Calu3 (cell line): ENCODE measurements around the gene RBM8A. TPM values are rescaled to one million over a fixed set of nuclear protein-coding genes. Genes with fewer than 3 reads are reported as not detected.

ENCODE experiments used
- BruUV-seq: library from RNA; stranded (reverse); fragments of 400-500 nt; replicated peaks from 2 replicates; lab custom pipeline; 2021; lab: Mats Ljungman, UMichigan
- CTCF ChIA-PET: fragments of 300-600 bp; sonication (Branson Sonifier 250); formaldehyde crosslinking; loops from one replicate; lab custom pipeline; 2022; ENCODE audit warnings: antibody characterized with exemption; lab: Charles Lee
- DNase-seq: peaks from one replicate; pipeline ENCODE4 v3.0.0; 2022
- H3K27ac Mint-ChIP-seq: one replicate; pipeline ENCODE4 v1.8.0; 2022; ENCODE audit warnings: mixed read lengths; ENCODE audit not compliant: unreplicated experiment
- H3K27me3 Mint-ChIP-seq: one replicate; pipeline ENCODE4 v1.8.0; 2022; ENCODE audit warnings: mixed read lengths; ENCODE audit not compliant: unreplicated experiment
- H3K36me3 Mint-ChIP-seq: one replicate; pipeline ENCODE4 v1.8.0; 2022; ENCODE audit warnings: mild to moderate bottlenecking, moderate library complexity, mixed read lengths; ENCODE audit not compliant: insufficient read depth, unreplicated experiment
- H3K4me1 Mint-ChIP-seq: one replicate; pipeline ENCODE4 v1.8.0; 2022; ENCODE audit warnings: mild to moderate bottlenecking, low read depth, mixed read lengths; ENCODE audit not compliant: unreplicated experiment
- H3K4me3 Mint-ChIP-seq: one replicate; pipeline ENCODE4 v1.8.0; 2022; ENCODE audit warnings: mild to moderate bottlenecking, low read depth, moderate library complexity, mixed read lengths; ENCODE audit not compliant: unreplicated experiment
- H3K9me3 Mint-ChIP-seq: one replicate; pipeline ENCODE4 v1.8.0; 2022; ENCODE audit warnings: low read depth, mixed read lengths; ENCODE audit not compliant: unreplicated experiment
- intact Hi-C: fragments of 100-400 bp; cut with micrococcal nuclease; formaldehyde crosslinking; loops from one replicate; pipeline ENCODE4 v1.10.0; 2022; ENCODE audit not compliant: unreplicated experiment
- total RNA-seq: library from RNA; stranded (reverse); gene quantifications from 2 replicates; pipeline ENCODE4 v1.2.3, GENCODE V29; 2022
- TF ChIP-seq, protein P1 (sequence below): fragments of 200-600 bp; IDR thresholded peaks from one replicate; pipeline ENCODE4 v1.8.0; 2022; ENCODE audit warnings: antibody characterized with exemption; ENCODE audit not compliant: unreplicated experiment

RBM8A gene
- total RNA-seq, 1 experiment from 2014 or later, result 177 TPM

DNA sequence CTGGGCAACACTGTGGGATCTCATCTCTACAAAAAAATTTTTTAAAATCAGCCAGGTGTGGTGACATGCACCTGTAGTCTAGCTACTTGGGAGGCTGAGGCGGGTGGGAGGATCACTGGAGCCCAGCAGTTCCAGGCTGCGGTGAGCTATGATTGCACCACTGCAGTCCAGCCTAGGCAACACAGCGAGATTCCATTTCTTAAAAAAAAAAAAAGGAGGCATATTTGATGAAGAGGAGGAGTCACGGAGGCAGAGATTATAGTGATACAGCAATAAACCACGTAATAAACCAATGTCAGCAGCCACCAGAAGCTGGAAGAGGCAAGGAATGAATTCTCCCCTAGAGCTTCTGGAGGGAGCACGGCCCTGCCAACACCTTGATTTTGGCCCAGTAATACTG is 26.6 kb upstream of the RBM8A start:
- Mint-ChIP-seq H3K36me3 (peaks cover 14% of the 10 kb centered on the region), H3K4me3 (no peak overlapping the region), H3K4me1 (peaks cover 19% of the 10 kb centered on the region), H3K27ac (no peak overlapping the region), H3K9me3 (no peaks in the 10 kb centered on the region), H3K27me3 (peaks cover 45% of the 10 kb centered on the region)
- intact Hi-C loops, result no loop called here
- BruUV-seq, result no TSS peak
- DNase-seq, result no peak
- TF ChIP-seq, protein P1, sequence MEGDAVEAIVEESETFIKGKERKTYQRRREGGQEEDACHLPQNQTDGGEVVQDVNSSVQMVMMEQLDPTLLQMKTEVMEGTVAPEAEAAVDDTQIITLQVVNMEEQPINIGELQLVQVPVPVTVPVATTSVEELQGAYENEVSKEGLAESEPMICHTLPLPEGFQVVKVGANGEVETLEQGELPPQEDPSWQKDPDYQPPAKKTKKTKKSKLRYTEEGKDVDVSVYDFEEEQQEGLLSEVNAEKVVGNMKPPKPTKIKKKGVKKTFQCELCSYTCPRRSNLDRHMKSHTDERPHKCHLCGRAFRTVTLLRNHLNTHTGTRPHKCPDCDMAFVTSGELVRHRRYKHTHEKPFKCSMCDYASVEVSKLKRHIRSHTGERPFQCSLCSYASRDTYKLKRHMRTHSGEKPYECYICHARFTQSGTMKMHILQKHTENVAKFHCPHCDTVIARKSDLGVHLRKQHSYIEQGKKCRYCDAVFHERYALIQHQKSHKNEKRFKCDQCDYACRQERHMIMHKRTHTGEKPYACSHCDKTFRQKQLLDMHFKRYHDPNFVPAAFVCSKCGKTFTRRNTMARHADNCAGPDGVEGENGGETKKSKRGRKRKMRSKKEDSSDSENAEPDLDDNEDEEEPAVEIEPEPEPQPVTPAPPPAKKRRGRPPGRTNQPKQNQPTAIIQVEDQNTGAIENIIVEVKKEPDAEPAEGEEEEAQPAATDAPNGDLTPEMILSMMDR, result no peak
- CTCF ChIA-PET, result interaction anchor here (0.6 kb wide), 1 partner anchor 254 kb away, joined by 3 read pairs; no protein-coding TSS in a partner anchor

DNA sequence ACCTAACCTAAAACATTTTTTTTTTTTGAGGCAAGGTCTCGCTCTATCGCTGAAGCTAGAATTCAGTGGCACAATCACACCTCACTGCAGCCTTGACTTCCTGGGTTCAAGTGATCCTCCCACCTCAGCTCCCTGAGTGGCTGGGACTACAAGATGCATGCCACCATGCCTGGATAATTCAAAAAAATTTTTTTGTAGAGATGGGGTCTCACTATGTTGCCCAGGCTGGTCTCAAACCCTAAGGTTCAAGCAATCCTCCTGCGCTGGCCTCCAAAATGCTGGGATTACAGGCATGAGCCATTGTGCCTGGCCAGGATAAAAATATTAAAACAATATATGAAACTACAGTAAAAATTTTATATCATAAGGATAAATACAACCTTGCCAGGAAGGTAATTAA is 25.6 kb upstream of the RBM8A start:
- Mint-ChIP-seq H3K36me3 (peaks cover 10% of the 10 kb centered on the region), H3K4me1 (peaks cover 12% of the 10 kb centered on the region), H3K9me3 (no peaks in the 10 kb centered on the region), H3K27me3 (peaks cover 37% of the 10 kb centered on the region), H3K4me3 (no peak overlapping the region), H3K27ac (no peak overlapping the region)
- BruUV-seq, result no TSS peak
- no peak for DNase-seq
- TF ChIP-seq, protein P1, result no peak
- intact Hi-C loops, result no loop called here
- CTCF ChIA-PET, result no interaction called here

DNA sequence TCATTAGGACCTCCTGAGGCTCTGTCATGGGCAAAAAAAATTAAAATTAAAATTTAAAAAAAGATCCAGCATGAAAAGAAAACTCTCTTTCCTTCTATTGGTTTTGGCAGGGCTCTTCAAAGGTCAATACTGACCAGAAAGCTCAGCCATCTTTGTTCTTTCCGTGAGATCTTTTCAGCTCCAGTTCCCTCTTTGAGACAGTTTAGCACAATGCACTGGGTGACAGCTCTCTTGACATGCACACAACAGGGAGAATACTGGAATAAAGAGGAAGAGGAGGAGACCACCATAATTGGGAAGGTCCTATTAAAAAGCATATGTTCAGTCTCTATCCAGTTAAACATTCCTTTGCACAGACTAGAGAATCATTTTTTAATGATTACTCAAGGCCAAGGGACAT is 24.2 kb upstream of the RBM8A start:
- DNase-seq, result no peak
- TF ChIP-seq, protein P1, result no peak
- peaks cover 23% of the 10 kb centered on the region for H3K27me3 Mint-ChIP-seq
- intact Hi-C loops, result no loop called here
- no peaks in the 10 kb centered on the region for H3K36me3 Mint-ChIP-seq
- no peak overlapping the region for H3K4me3 Mint-ChIP-seq
- H3K9me3 Mint-ChIP-seq, result no peaks in the 10 kb centered on the region
- CTCF ChIA-PET, result no interaction called here
- H3K4me1 Mint-ChIP-seq, result no peaks in the 10 kb centered on the region
- BruUV-seq, result no TSS peak
- H3K27ac Mint-ChIP-seq, result no peak overlapping the region

DNA sequence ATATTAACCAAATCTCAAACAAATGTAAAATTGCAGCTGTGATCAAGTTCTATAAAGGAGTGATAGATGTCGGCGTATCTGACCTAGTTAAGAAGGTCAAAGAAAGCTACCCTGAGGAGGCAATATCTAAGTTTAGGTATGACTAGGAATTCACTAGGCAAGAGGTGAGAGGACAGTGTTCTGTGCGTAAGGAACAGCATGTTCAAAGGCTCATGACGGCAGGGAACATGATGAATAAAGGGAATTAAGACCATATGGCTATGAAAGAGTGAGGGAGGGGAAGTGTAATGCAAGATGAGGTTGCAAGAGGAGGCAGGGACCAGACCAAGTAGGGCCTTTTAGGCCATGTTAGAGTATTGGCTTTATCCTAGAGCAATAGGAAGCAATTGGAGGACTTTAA is 21.9 kb upstream of the RBM8A start:
- CTCF ChIA-PET, result no interaction called here
- BruUV-seq, result no TSS peak
- intact Hi-C loops, result no loop called here

More for the DNA sequence above, 21.9 kb upstream of the RBM8A start:
- DNase-seq, result no peak
- TF ChIP-seq, protein P1, result no peak
- H3K4me3 Mint-ChIP-seq, result no peak overlapping the region
- no peaks in the 10 kb centered on the region for H3K9me3 Mint-ChIP-seq
- H3K27me3 Mint-ChIP-seq, result peaks cover 5% of the 10 kb centered on the region
- H3K27ac Mint-ChIP-seq, result no peak overlapping the region
- no peaks in the 10 kb centered on the region for H3K36me3 Mint-ChIP-seq
- H3K4me1 Mint-ChIP-seq, result no peaks in the 10 kb centered on the region
